ENCODE measurements around the gene IL17RD. TPM values are rescaled to one million over a fixed set of nuclear protein-coding genes. Genes with fewer than 3 reads are reported as not detected.

The IL17RD gene
- total and polyA plus RNA-seq, 2 donors from 2014 or later = 4.4 to 18.9 TPM

GRCh38 chr3:57150113-57150581 lies 15.0 kb downstream of the IL17RD start:
- Histone ChIP-seq H3K4me3 (ENCODE audit: low read length in 3 of 3) (no peak overlapping the region), H3K27ac (ENCODE audit: low read depth in 2 of 2, low read length in 2 of 2) (no peak overlapping the region), H3K4me1 (ENCODE audit: control insufficient read depth in 2 of 3, insufficient read depth in 2 of 3, low read depth in 1 of 3, low read length in 3 of 3) (peaks cover 4 to 44% (median 13%) of the 10 kb centered on the region in 3 donors), H3K27me3 (ENCODE audit: control insufficient read depth, insufficient read depth, low read length) (no peaks in the 10 kb centered on the region), H3K9me3 (ENCODE audit: control insufficient read depth in 2 of 3, insufficient read depth in 1 of 3, low read length in 3 of 3) (no peaks in the 10 kb centered on the region), H3K9ac (ENCODE audit: low read length in 3 of 3) (no peak overlapping the region), H3K36me3 (ENCODE audit: control insufficient read depth in 2 of 3, insufficient read depth in 3 of 3, low read length in 3 of 3) (no peaks in the 10 kb centered on the region)
- no peak for TF ChIP-seq CTCF (IDR thresholded peaks at IDR 0.05; ENCODE audit: borderline replicate concordance, extremely low read depth, insufficient read depth)
- DNase-seq (no peak), FAIRE-seq (no peak)
- intact Hi-C loops (cut with DNase I) = no loop called here

GRCh38 chr3:57147071-57147470 lies 18.1 kb downstream of the IL17RD start:
- Histone ChIP-seq H3K9me3 (ENCODE audit: control insufficient read depth in 2 of 3, insufficient read depth in 1 of 3, low read length in 3 of 3) (no peaks in the 10 kb centered on the region), H3K4me1 (ENCODE audit: control insufficient read depth in 2 of 3, insufficient read depth in 2 of 3, low read depth in 1 of 3, low read length in 3 of 3) (peaks cover 4 to 26% (median 10%) of the 10 kb centered on the region in 3 donors), H3K27ac (ENCODE audit: low read depth in 2 of 2, low read length in 2 of 2) (no peak overlapping the region), H3K27me3 (ENCODE audit: control insufficient read depth, insufficient read depth, low read length) (no peaks in the 10 kb centered on the region), H3K9ac (ENCODE audit: low read length in 3 of 3) (no peak overlapping the region), H3K4me3 (ENCODE audit: low read length in 3 of 3) (no peak overlapping the region), H3K36me3 (ENCODE audit: control insufficient read depth in 2 of 3, insufficient read depth in 3 of 3, low read length in 3 of 3) (no peaks in the 10 kb centered on the region)
- DNase-seq = no peak
- TF ChIP-seq CTCF (IDR thresholded peaks at IDR 0.05; ENCODE audit: borderline replicate concordance, extremely low read depth, insufficient read depth) = no peak
- intact Hi-C loops (cut with DNase I) = no loop called here
- no peak for FAIRE-seq

- no peak for FAIRE-seq
- no peak for TF ChIP-seq CTCF (IDR thresholded peaks at IDR 0.05; ENCODE audit: borderline replicate concordance, extremely low read depth, insufficient read depth)
- Histone ChIP-seq H3K9me3 (ENCODE audit: control insufficient read depth in 2 of 3, insufficient read depth in 1 of 3, low read length in 3 of 3) (no peaks in the 10 kb centered on the region), H3K36me3 (ENCODE audit: control insufficient read depth in 2 of 3, insufficient read depth in 3 of 3, low read length in 3 of 3) (no peaks in the 10 kb centered on the region), H3K27me3 (ENCODE audit: control insufficient read depth, insufficient read depth, low read length) (no peaks in the 10 kb centered on the region), H3K4me3 (ENCODE audit: low read length in 3 of 3) (no peak overlapping the region), H3K27ac (ENCODE audit: low read depth in 2 of 2, low read length in 2 of 2) (no peak overlapping the region), H3K9ac (ENCODE audit: low read length in 3 of 3) (no peak overlapping the region), H3K4me1 (ENCODE audit: control insufficient read depth in 2 of 3, insufficient read depth in 2 of 3, low read depth in 1 of 3, low read length in 3 of 3) (peaks cover 2 to 15% (median 6%) of the 10 kb centered on the region in 3 donors)
- intact Hi-C loops (cut with DNase I) = no loop called here
- DNase-seq = no peak
Observed at GRCh38 chr3:57145852-57146251, 19.3 kb downstream of the IL17RD start.

- H3K4me1 ChIP-seq (ENCODE audit: control insufficient read depth in 2 of 3, insufficient read depth in 2 of 3, low read depth in 1 of 3, low read length in 3 of 3) = peaks cover 2 to 6% (median 2%) of the 10 kb centered on the region in 3 donors
- DNase-seq (no peak), FAIRE-seq (no peak)
- TF ChIP-seq CTCF (IDR thresholded peaks at IDR 0.05; ENCODE audit: borderline replicate concordance, extremely low read depth, insufficient read depth) = no peak
- no peaks in the 10 kb centered on the region for H3K27me3 ChIP-seq (ENCODE audit: control insufficient read depth, insufficient read depth, low read length)
- H3K4me3 ChIP-seq (ENCODE audit: low read length in 3 of 3) = no peak overlapping the region
- H3K9ac ChIP-seq (ENCODE audit: low read length in 3 of 3) = no peak overlapping the region
- H3K9me3 ChIP-seq (ENCODE audit: control insufficient read depth in 2 of 3, insufficient read depth in 1 of 3, low read length in 3 of 3) = no peaks in the 10 kb centered on the region
- intact Hi-C loops (cut with DNase I) = no loop called here
- no peaks in the 10 kb centered on the region for H3K36me3 ChIP-seq (ENCODE audit: control insufficient read depth in 2 of 3, insufficient read depth in 3 of 3, low read length in 3 of 3)
- H3K27ac ChIP-seq (ENCODE audit: low read depth in 2 of 2, low read length in 2 of 2) = no peak overlapping the region
Observed at GRCh38 chr3:57144952-57145351, 20.2 kb downstream of the IL17RD start.

All from kidney (tissue), 14 donors.